Nephron (organoid): ENCODE results near the gene LGALS3BP.
A peak's percentile ranks its signal among the peaks of the same experiment; 100 is the strongest.

Experiments used
- H3K27ac Mint-ChIP-seq, 3 experiments: 2 replicates each; pipeline ENCODE4 v1.8.0; 2020; ENCODE audit warnings: mixed read lengths in 3 of 3, mild to moderate bottlenecking in 2 of 3, moderate library complexity in 1 of 3
- H3K27me3 Mint-ChIP-seq: 2 replicates; pipeline ENCODE4 v1.8.0; 2021; ENCODE audit warnings: low read depth, mild to moderate bottlenecking, moderate library complexity, mixed read lengths
- H3K36me3 Mint-ChIP-seq: 2 replicates; pipeline ENCODE4 v1.8.0; 2020; ENCODE audit warnings: low read depth, mixed read lengths
- H3K4me1 Mint-ChIP-seq: 2 replicates; pipeline ENCODE4 v1.8.0; 2020; ENCODE audit warnings: mixed read lengths
- H3K4me3 Mint-ChIP-seq, 3 experiments: 2 replicates each; pipeline ENCODE4 v1.8.0; 2020; ENCODE audit warnings: mild to moderate bottlenecking in 3 of 3, mixed read lengths in 3 of 3, moderate library complexity in 2 of 3
- H3K9me3 Mint-ChIP-seq: 2 replicates; pipeline ENCODE4 v1.8.0; 2020; ENCODE audit warnings: mixed read lengths
- CTCF ChIP-seq, 3 experiments: fragments of 200-600 bp; sonication (generic); IDR thresholded peaks; one replicate each; pipeline ENCODE4 v1.5.0; 2021; ENCODE audit warnings: antibody characterized with exemption in 3 of 3; ENCODE audit not compliant: unreplicated experiment in 3 of 3

Gene LGALS3BP

GRCh38 chr17:78929908-78930775 lies 49.6 kb downstream of the LGALS3BP start:
- Mint-ChIP-seq H3K27ac (peak overlapping the region in 1 of 3 experiments; percentile 29), H3K36me3 (no peaks in the 10 kb centered on the region)
- TF ChIP-seq CTCF (IDR thresholded peaks at IDR 0.05; ENCODE audit: unreplicated experiment in 3 of 3), result no peak

GRCh38 chr17:78925662-78926555 lies 53.8 kb downstream of the LGALS3BP start:
- H3K4me3 Mint-ChIP-seq, result peak overlapping the region; percentile 79 to 90 (median 88)
- H3K36me3 Mint-ChIP-seq, result no peaks in the 10 kb centered on the region
- H3K27me3 Mint-ChIP-seq, result peaks cover 15% of the 10 kb centered on the region
- peak in 1 of 3 experiments; percentile 15 for TF ChIP-seq CTCF (IDR thresholded peaks at IDR 0.05; ENCODE audit: unreplicated experiment in 3 of 3)
- peaks cover 41% of the 10 kb centered on the region for H3K4me1 Mint-ChIP-seq
- H3K27ac Mint-ChIP-seq, result peak overlapping the region; percentile 89 to 98 (median 97)
- no peaks in the 10 kb centered on the region for H3K9me3 Mint-ChIP-seq

More at GRCh38 chr17:78929908-78930775, 49.6 kb downstream of the LGALS3BP start:
- peaks cover 38% of the 10 kb centered on the region for H3K4me1 Mint-ChIP-seq
- no peak overlapping the region for H3K4me3 Mint-ChIP-seq
- no peaks in the 10 kb centered on the region for H3K9me3 Mint-ChIP-seq
- peaks cover 19% of the 10 kb centered on the region for H3K27me3 Mint-ChIP-seq

- Mint-ChIP-seq H3K36me3 (no peaks in the 10 kb centered on the region), H3K9me3 (no peaks in the 10 kb centered on the region), H3K4me1 (peaks cover 46% of the 10 kb centered on the region), H3K27ac (peak within 1 kb of the TSS; percentile 89 to 98 (median 97)), H3K4me3 (peak within 1 kb of the TSS; percentile 84 to 90 (median 88)), H3K27me3 (peaks cover 15% of the 10 kb centered on the region)
- TF ChIP-seq CTCF (IDR thresholded peaks at IDR 0.05; ENCODE audit: unreplicated experiment in 3 of 3), result peak; percentile 32 to 52 (median 42)
These were observed 54.5 kb downstream of the LGALS3BP start, which contains the start of gene TIMP2 for GRCh38 chr17:78925234-78925633. Gene TIMP2, minus strand, starts transcription at chr17:78925387. Its CDS starts 299 bp downstream, at chr17:78925088.

GRCh38 chr17:78924481-78925151 lies 55.1 kb downstream of the LGALS3BP start:
- Mint-ChIP-seq H3K4me3 (peak overlapping the region; percentile 84 to 88 (median 87)), H3K27ac (peak overlapping the region in 1 of 3 experiments; percentile 53), H3K27me3 (peaks cover 18% of the 10 kb centered on the region), H3K36me3 (no peaks in the 10 kb centered on the region), H3K9me3 (no peaks in the 10 kb centered on the region), H3K4me1 (peaks cover 52% of the 10 kb centered on the region)
- TF ChIP-seq CTCF (IDR thresholded peaks at IDR 0.05; ENCODE audit: unreplicated experiment in 3 of 3), result no peak

- H3K9me3 Mint-ChIP-seq, result no peaks in the 10 kb centered on the region
- peaks cover 18% of the 10 kb centered on the region for H3K27me3 Mint-ChIP-seq
- peak overlapping the region; percentile 84 to 88 (median 87) for H3K4me3 Mint-ChIP-seq
- TF ChIP-seq CTCF (IDR thresholded peaks at IDR 0.05; ENCODE audit: unreplicated experiment in 3 of 3), result no peak
- H3K27ac Mint-ChIP-seq, result peak overlapping the region; percentile 24 to 42 (median 29)
- H3K36me3 Mint-ChIP-seq, result no peaks in the 10 kb centered on the region
- H3K4me1 Mint-ChIP-seq, result peaks cover 53% of the 10 kb centered on the region
These were observed 55.9 kb downstream of the LGALS3BP start for GRCh38 chr17:78923660-78924453.
